Caki2 (cell line): ENCODE measurements around the gene ZNF48. TPM values are rescaled to one million over a fixed set of nuclear protein-coding genes. Genes with fewer than 3 reads are reported as not detected.
A peak's percentile ranks its signal among the peaks of the same experiment; 100 is the strongest.

Source experiments
- DNase-seq: peaks from one replicate; pipeline ENCODE4 v3.0.0-alpha.2; 2015; ENCODE audit warnings: low read depth
- in situ Hi-C: cut with HindIII; loops from 2 replicates; pipeline ENCODE4 v1.10.0; 2016; ENCODE audit warnings: low sequenced_read_pairs, low pct_unique_long_range_greater_than_20kb, mixed read lengths
- total RNA-seq: library from RNA; depleted of rRNA; stranded (reverse); fragments of >200 nt; shearing (Covaris generic); gene quantifications from 2 replicates; pipeline ENCODE4 v1.2.3, GENCODE V29; 2014; ENCODE audit warnings: low replicate concordance

Gene ZNF48
- total RNA-seq, 1 experiment from 2014 or later = 35.6 TPM

- in situ Hi-C loops = no loop called here
- DNase-seq = no peak
Measured at GRCh38 chr16:30397776-30398660, 2.8 kb downstream of the ZNF48 start.

GRCh38 chr16:30398661-30399434, 3.6 kb downstream of the ZNF48 start:
- in situ Hi-C loops = no loop called here
- DNase-seq = no peak

- in situ Hi-C loops = no loop called here
- DNase-seq = no peak
Measured at GRCh38 chr16:30399435-30400186, 4.4 kb downstream of the ZNF48 start.

GRCh38 chr16:30401768-30402425, 6.7 kb downstream of the ZNF48 start:
- no peak for DNase-seq

GRCh38 chr16:30406795-30407101, 11.5 kb downstream of the ZNF48 start:
- DNase-seq = no peak
- in situ Hi-C loops = no loop called here

More at GRCh38 chr16:30401768-30402425, 6.7 kb downstream of the ZNF48 start:
- in situ Hi-C loops = no loop called here

- in situ Hi-C loops = no loop called here
- DNase-seq = peak; percentile 94
Measured at GRCh38 chr16:30407102-30407803, 12.0 kb downstream of the ZNF48 start, which contains the start of gene ZNF771. ZNF771 (plus strand) TSS chr16:30407606; CDS start chr16:30408054, 448 bp downstream.

GRCh38 chr16:30407804-30408534, 12.7 kb downstream of the ZNF48 start:
- in situ Hi-C loops = no loop called here
- no peak for DNase-seq

GRCh38 chr16:30409125-30410060, 14.2 kb downstream of the ZNF48 start:
- peak; percentile 87 for DNase-seq
- in situ Hi-C loops = no loop called here

GRCh38 chr16:30413112-30413806, 18.0 kb downstream of the ZNF48 start:
- DNase-seq = no peak
- in situ Hi-C loops = no loop called here

GRCh38 chr16:30414159-30414558, 18.9 kb downstream of the ZNF48 start:
- in situ Hi-C loops = no loop called here
- DNase-seq = no peak

- in situ Hi-C loops = no loop called here
Measured at GRCh38 chr16:30416047-30416603, 20.9 kb downstream of the ZNF48 start.

GRCh38 chr16:30416624-30417528, 21.7 kb downstream of the ZNF48 start:
- DNase-seq = no peak
- in situ Hi-C loops = no loop called here

More at GRCh38 chr16:30416047-30416603, 20.9 kb downstream of the ZNF48 start:
- DNase-seq = no peak

- in situ Hi-C loops = no loop called here
- peak; percentile 98 for DNase-seq
Measured at GRCh38 chr16:30417529-30418349, 22.5 kb downstream of the ZNF48 start.
